HFFc6 (cell line): ENCODE data around the gene STK32B. TPM values are rescaled to one million over a fixed set of nuclear protein-coding genes. Genes with fewer than 3 reads are reported as not detected.

ENCODE experiments used
- DNase-seq: peaks from one replicate; pipeline ENCODE4 v3.0.0-alpha.2; 2018
- H3K27ac Mint-ChIP-seq: 2 replicates; pipeline ENCODE4 v1.8.0; 2020; ENCODE audit warnings: mild to moderate bottlenecking, mixed read lengths
- H3K27me3 Mint-ChIP-seq: 2 replicates; pipeline ENCODE4 v1.8.0; 2021; ENCODE audit warnings: mild to moderate bottlenecking, moderate library complexity, mixed read lengths; ENCODE audit not compliant: insufficient read depth
- H3K36me3 Mint-ChIP-seq: 2 replicates; pipeline ENCODE4 v1.8.0; 2021; ENCODE audit warnings: low read depth, mixed read lengths
- H3K4me1 Mint-ChIP-seq: 2 replicates; pipeline ENCODE4 v1.8.0; 2020; ENCODE audit warnings: low read depth, mixed read lengths
- H3K4me3 Mint-ChIP-seq: 2 replicates; pipeline ENCODE4 v1.8.0; 2020; ENCODE audit warnings: mild to moderate bottlenecking, moderate library complexity, mixed read lengths
- H3K9me3 Mint-ChIP-seq: 2 replicates; pipeline ENCODE4 v1.8.0; 2020; ENCODE audit warnings: mild to moderate bottlenecking, mixed read lengths
- CTCF ChIP-seq: fragments of 200-600 bp; sonication (generic); IDR thresholded peaks from 2 replicates; pipeline ENCODE4 v1.5.0; 2021; ENCODE audit warnings: antibody characterized with exemption, mild to moderate bottlenecking
- total RNA-seq, 6 experiments: library from RNA; stranded (reverse); fragmentation: NEBNext Ultra II Directional; extraction: Animal tissue kit (Norgen Biotek cat#: 25700); gene quantifications; 2 replicates in 1 of 6; 3 replicates in 5 of 6; pipeline ENCODE4 v1.2.3, GENCODE V29; 2021

Gene STK32B
- total RNA-seq, 6 experiments from 2014 or later, result 0.14 to 0.33 (median 0.18) TPM; not detected in 1

- H3K4me1 Mint-ChIP-seq, result no peaks in the 10 kb centered on the region
- H3K9me3 Mint-ChIP-seq, result peaks cover 28% of the 10 kb centered on the region
- H3K4me3 Mint-ChIP-seq, result no peak overlapping the region
- TF ChIP-seq CTCF, result no peak
- H3K27ac Mint-ChIP-seq, result no peak overlapping the region
- H3K36me3 Mint-ChIP-seq, result no peaks in the 10 kb centered on the region
- peaks cover 4% of the 10 kb centered on the region; the same call in 1 of the 2 replicates for H3K27me3 Mint-ChIP-seq
- DNase-seq, result no peak
These were observed 73.6 kb downstream of the STK32B start for GRCh38 chr4:5124876-5125275.

GRCh38 chr4:5125321-5125720, 74.0 kb downstream of the STK32B start:
- Mint-ChIP-seq H3K27ac (no peak overlapping the region), H3K36me3 (no peaks in the 10 kb centered on the region), H3K9me3 (peaks cover 30% of the 10 kb centered on the region), H3K4me3 (no peak overlapping the region), H3K4me1 (no peaks in the 10 kb centered on the region), H3K27me3 (peaks cover 4% of the 10 kb centered on the region; the same call in 1 of the 2 replicates)
- TF ChIP-seq CTCF, result no peak
- no peak for DNase-seq

- no peak for TF ChIP-seq CTCF
- no peak for DNase-seq
- H3K36me3 Mint-ChIP-seq, result no peaks in the 10 kb centered on the region
- H3K4me1 Mint-ChIP-seq, result no peaks in the 10 kb centered on the region
- peaks cover 35% of the 10 kb centered on the region for H3K9me3 Mint-ChIP-seq
- peaks cover 6% of the 10 kb centered on the region; the same call in 1 of the 2 replicates for H3K27me3 Mint-ChIP-seq
- H3K27ac Mint-ChIP-seq, result no peak overlapping the region
- H3K4me3 Mint-ChIP-seq, result no peak overlapping the region
These were observed 75.0 kb downstream of the STK32B start for GRCh38 chr4:5126231-5126630.

- DNase-seq, result no peak
- peaks cover 7% of the 10 kb centered on the region; the same call in 1 of the 2 replicates for H3K27me3 Mint-ChIP-seq
- no peak for TF ChIP-seq CTCF
- H3K36me3 Mint-ChIP-seq, result no peaks in the 10 kb centered on the region
- no peaks in the 10 kb centered on the region for H3K4me1 Mint-ChIP-seq
- H3K27ac Mint-ChIP-seq, result no peak overlapping the region
- peaks cover 41% of the 10 kb centered on the region for H3K9me3 Mint-ChIP-seq
- H3K4me3 Mint-ChIP-seq, result no peak overlapping the region
These were observed 75.6 kb downstream of the STK32B start for GRCh38 chr4:5126857-5127256.

GRCh38 chr4:5127556-5127955, 76.3 kb downstream of the STK32B start:
- no peak for TF ChIP-seq CTCF
- H3K27me3 Mint-ChIP-seq, result peaks cover 7% of the 10 kb centered on the region; the same call in 1 of the 2 replicates
- H3K4me1 Mint-ChIP-seq, result no peaks in the 10 kb centered on the region
- H3K36me3 Mint-ChIP-seq, result no peaks in the 10 kb centered on the region
- H3K9me3 Mint-ChIP-seq, result peaks cover 48% of the 10 kb centered on the region
- no peak for DNase-seq
- H3K27ac Mint-ChIP-seq, result no peak overlapping the region
- no peak overlapping the region for H3K4me3 Mint-ChIP-seq

GRCh38 chr4:5128569-5128968, 77.3 kb downstream of the STK32B start:
- Mint-ChIP-seq H3K27me3 (peaks cover 7% of the 10 kb centered on the region; the same call in 1 of the 2 replicates), H3K27ac (no peak overlapping the region), H3K9me3 (peaks cover 54% of the 10 kb centered on the region), H3K4me3 (no peak overlapping the region), H3K36me3 (no peaks in the 10 kb centered on the region), H3K4me1 (no peaks in the 10 kb centered on the region)
- no peak for TF ChIP-seq CTCF
- DNase-seq, result no peak
